Stimulated activated CD8-positive, alpha-beta memory T cell treated with anti-CD3 and anti-CD28 coated beads, Interleukin-15, amount 100 ng/mL, for 1 hour (primary cell): ENCODE measurements around the gene TAF1B.
A peak's percentile ranks its signal among the peaks of the same experiment; 100 is the strongest.

Source experiments
- DNase-seq: peaks from one replicate; pipeline ENCODE4 v3.0.0-alpha.2; 2020; ENCODE audit warnings: low read depth

The TAF1B gene

DNA sequence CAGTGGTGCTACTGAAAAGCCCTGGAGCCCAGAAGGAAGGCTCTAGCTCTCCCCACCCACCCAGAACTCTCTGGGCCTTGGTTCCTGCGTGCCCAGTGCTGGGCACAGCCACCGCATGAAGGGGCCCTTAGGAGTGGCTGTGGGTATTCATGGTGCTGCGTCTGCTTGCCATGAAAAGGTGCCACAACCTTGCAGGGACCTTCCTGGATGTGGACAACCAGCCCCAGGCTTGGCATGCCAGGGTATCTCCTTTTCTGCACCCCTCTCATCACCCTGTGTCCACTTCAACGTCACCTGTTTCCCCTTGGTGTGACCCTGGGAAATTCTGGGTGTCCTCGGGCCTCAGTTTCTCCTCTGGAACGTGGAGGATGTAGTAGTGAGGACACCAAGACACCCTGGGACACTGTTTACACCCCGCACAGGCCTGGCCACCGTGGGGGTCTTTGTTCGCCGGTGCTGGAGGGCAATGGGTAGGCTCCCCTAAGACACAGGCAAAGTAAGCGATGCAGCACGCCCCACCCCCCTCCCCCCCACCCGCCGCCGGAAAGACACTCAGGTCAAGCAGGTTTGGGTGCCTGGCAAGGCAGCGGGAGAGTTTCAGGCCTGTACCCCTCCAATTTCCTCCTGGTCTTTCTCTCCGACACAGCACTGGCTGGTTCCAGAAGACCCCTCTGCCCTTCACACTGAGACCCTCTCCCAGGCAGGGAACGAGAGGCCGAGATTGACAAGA is 34.8 kb upstream of the TAF1B start:
- DNase-seq, result no peak

DNA sequence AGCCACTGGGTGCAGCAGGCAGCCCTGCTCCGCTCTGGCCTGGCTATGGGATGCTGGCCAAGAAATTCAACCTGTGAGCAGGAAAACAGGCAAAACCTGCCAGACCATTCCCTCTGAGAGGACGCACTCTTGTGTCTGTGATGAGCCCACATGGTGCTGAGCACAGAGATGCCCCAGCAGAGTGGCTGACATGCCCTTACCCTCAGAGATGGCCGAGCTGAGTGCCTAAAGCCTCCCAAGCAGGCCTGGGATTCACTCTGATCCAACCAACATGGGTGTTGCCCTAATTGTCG is 34.3 kb upstream of the TAF1B start:
- DNase-seq, result no peak

- no peak for DNase-seq
These were observed 33.7 kb upstream of the TAF1B start for GRCh38 chr2:9809448-9810088.

- no peak for DNase-seq
These were observed 32.1 kb upstream of the TAF1B start for GRCh38 chr2:9811216-9811615.

DNA sequence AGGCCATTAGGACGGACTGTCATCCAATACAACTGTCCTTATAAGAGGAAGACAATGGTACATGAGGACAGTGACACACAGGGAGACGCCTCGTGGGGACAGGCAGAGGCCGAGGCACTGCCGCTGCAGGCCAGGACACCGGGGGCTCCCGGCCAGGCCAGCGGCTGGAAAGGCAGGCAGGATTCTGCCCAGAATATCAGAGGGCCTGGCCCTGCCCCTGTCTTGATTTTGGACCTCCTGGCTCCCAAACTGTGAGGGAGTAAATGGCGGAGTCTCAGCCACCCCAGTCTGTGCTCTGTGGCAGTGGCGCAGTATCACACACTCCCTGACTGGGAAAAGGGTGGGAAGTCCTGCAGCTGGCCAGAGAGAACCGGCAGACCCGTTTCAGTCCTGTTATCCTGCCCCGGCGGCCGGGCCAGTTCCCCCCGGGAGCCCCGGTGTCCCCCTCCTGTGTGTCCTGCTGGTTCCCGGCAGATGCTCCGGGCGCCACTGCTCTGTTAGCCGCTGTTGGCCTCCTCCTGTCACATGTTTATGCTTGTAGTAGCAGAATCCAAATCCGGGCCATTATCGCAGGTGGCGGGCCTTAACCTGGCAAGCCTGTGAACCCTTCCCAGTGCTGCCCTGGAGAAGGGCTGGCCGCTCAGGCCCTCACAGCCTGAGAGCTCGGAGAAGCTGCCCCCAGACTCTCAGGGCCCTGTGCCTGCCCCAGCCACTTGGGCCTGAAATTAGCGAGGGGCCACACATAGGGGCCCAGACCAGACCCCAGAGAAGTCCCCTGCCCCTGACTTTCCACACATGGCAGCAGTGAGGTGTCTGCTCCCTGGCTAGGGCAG is 31.4 kb upstream of the TAF1B start:
- DNase-seq, result no peak

GRCh38 chr2:9812945-9813311 is 30.3 kb upstream of the TAF1B start:
- no peak for DNase-seq

DNA sequence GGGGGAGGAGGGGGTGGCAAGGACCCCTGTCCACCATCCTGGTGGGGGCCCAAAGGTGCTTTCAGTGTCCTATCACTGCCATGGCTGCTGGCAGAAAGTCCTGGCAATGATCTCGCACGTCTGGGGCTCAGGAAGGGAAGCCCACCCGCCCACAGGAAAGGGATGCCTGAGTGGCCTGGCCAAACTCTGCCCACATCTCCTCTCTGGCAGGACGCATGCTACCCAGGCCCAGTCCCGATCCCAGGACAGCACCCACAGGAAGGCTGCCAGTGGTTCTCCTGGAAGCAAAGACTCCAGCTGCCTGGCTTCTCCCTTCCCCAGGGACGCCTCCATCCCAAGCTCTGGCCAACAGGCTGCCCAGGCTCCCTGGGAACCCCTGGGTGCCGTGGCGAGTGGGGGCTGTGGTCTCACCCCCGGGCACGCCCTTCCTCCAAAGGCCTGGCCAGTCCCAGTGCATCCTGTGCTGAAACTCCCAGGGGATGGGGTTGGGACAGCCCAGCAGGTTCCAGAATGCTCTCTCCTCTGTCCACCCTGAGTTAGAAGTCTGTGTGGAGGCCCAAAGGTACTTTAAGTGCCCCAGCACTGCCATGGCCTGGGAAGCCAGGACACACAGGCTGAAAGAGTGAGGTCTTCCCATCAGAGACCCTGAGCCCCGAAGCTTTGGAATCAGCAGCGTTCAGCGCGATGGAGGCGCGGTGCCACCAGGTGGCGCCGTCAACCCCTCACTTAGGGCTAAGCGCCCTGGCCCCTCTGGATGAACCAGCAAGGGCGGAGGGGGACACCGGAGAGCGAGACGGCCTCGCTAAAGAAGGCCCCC is 29.8 kb upstream of the TAF1B start:
- DNase-seq, result peak; percentile 37

GRCh38 chr2:9814129-9814868 is 29.0 kb upstream of the TAF1B start:
- DNase-seq, result no peak

GRCh38 chr2:9815076-9815475 is 28.2 kb upstream of the TAF1B start:
- DNase-seq, result no peak

- no peak for DNase-seq
These were observed 27.4 kb upstream of the TAF1B start for GRCh38 chr2:9815844-9816279.

GRCh38 chr2:9818097-9818496 is 25.2 kb upstream of the TAF1B start:
- DNase-seq, result no peak

GRCh38 chr2:9819551-9819950 is 23.7 kb upstream of the TAF1B start:
- DNase-seq, result no peak

DNA sequence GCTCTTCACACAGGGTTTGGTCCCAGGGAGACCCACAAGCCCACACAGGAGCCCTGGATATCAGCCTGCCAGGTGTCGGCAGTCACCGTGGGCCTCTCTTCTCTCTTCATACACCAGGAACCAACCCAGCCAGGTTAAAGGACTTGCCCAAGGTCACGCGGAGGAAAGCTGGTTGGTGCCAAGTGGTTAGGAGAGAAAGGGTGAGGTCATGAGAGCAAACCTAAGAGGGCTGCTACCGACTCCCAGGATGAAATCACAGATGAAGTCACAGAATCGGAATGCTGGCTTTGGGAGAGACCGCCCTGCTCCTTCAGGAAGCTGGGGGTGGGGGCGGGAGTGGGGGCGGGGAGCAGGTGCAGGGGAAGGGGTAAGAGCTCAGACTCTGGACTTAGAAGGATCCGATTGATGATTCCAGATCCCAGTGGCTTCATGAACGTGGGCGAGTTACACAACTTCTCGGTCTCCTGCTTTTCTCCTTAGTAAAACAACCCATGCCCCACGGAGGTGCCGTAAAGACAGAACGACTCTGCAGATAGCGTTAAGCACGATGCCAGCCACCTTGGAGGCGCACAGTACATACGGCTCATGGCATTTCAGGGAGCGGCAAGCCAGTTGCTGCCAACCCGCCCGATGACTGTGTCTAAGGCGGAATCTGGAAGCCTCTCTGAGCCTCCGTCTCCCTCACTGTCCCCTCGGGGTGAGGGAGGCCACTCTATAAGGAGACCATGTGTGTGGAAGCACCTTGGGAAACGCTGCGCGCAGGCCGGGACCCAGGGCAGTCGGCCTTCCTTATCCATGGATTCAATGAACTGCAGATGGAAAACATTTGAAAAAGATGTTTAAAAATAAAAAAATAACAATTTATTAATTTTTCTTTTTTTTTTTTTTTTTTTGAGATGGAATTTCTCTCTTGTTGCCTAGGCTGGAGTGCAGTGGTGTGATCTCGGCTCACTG is 23.0 kb upstream of the TAF1B start:
- no peak for DNase-seq

DNA sequence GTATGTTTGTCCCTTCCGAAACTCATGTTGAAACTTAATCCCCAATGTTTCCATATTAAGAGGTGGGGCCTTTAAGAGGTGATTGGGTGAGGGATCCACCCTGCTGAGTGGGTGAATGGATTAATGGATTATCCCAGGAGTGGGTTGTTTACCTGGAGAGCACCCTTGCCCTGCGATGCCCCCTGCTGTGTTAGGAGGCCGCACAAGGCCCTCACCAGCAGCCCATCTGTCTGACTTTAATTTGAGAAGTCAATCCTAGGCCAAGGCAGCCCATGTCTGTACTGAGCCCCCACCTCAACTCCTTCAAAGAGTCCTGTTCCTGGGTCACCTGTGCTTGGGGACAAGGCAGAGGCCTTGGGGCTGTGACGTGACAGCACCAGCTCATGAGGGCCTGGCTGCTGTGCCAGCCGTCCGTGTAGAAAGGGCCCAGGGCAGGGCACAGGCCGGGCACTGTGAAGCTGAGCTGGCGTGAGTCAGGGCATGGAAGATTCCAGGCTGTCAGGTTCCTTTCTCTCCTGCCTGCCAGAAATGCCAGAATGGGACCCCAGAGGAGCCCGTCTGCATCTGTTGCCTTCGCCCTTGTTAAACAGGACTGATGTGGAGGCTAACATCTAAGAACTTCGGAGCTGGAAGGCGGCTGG is 21.3 kb upstream of the TAF1B start:
- DNase-seq, result no peak

GRCh38 chr2:9824441-9824840 is 18.8 kb upstream of the TAF1B start:
- no peak for DNase-seq

DNA sequence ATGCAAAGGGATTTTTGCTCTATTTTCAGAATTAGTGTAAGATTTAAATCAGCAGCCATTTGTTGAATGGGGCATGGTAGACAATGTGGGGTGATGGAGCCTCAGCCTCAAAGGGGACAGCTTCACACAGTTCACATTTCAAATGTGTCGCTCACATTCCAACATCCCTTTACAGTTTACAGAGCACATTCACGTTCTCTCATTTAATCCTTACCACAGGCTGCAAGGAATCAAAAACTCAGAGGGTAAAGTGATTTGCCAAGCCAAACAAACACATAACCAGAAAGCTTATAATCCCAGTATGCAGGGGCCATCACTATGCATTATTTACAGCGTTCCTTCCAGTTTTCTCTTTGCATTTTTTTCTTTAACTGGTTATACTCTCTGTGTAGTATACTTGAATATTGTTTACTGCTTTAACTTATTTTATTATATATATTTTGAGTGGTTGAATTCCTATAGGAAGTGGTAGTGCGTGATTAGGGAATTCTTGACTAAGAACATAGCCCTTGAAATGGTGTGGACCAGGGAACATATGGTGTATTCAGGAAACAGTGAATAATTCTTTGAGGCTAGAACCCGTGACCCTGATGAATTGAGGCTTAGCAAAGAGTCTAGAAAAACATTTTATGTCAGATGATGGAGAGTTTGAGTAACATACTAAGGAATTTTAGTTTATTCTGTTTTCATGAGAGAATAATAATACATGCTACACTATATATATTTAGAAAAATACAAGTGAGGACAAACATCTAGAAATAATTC is 18.1 kb upstream of the TAF1B start:
- no peak for DNase-seq

- no peak for DNase-seq
These were observed 17.1 kb upstream of the TAF1B start for GRCh38 chr2:9826208-9826607.

DNA sequence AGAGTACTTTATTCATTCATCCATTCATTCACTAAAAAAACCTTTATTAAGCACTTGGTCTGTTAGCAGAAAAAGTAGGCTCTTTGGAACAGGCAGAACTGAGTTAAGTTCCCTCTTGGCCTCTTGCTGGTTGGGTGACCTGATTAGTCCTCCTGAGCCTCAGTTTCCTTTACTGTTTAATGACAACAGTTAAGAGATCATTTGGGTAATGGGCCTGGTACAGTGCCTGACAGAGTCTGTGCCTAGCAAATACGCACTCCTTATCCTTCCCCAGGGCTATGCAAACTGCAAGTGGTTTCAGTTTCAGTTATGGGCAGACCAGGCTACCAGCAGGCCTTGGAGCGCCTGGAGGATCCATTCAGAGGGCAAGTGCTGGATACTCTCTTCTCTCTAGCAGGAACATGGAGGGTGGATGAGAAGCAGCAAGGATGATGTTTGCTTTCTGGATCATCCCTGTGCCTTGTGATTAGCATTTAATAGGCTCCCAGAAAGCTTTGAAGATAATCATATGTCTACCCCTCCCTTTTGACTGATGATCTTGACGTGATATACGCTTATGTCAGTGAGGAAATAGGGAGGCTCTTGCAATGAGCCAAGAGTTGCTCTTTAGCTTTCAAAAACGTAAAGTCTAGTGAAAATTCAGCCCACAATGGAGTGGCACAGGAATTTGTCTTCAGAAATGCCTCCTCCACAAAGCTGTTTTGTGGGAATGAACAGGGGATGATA is 12.4 kb upstream of the TAF1B start:
- no peak for DNase-seq

GRCh38 chr2:9831670-9832069 is 11.6 kb upstream of the TAF1B start:
- DNase-seq, result no peak
